Thyroid gland (tissue), 4 donors: ENCODE measurements around the gene ARHGAP15.

ENCODE experiments used
- POLR2A ChIP-seq, 2 donors: fragments of 450-650 bp; IDR thresholded peaks; one replicate each; pipeline ENCODE4 v1.6.1; 2017; ENCODE audit warnings: antibody characterized with exemption in 2 of 2, mild to moderate bottlenecking in 2 of 2, moderate library complexity in 1 of 2
- TF ChIP-seq, protein P1 (sequence below), 6 experiments: fragments of 200-600 bp in 3 of 6; fragments of 450-650 bp in 3 of 6; sonication (generic) in 3 of 6; IDR thresholded peaks; one replicate each; pipeline ENCODE4 v1.5.1; 2016 to 2019; ENCODE audit warnings: antibody characterized with exemption in 6 of 6, mild to moderate bottlenecking in 2 of 6, inconsistent platforms in 1 of 6, moderate library complexity in 1 of 6

DNA sequence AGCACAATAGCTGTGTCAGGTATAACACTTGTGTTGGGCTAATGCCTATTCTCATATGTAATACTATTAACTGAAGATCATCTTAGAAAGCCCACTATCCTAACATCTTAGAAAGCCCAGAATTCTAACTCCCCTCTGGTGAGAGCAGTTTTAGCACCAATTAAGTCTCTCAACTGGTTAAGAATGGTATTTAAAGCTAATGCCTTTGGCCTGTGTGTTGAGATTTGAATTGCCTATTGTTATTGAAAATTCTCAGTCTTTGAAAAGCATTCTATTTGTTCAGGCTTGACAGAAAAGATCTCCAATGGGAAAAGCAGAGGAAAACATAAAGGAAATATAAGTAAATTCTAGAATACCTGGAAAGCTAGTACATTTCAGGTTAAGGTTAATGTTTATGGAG lies 352.5 kb downstream of the ARHGAP15 start:
- TF ChIP-seq, protein P1, sequence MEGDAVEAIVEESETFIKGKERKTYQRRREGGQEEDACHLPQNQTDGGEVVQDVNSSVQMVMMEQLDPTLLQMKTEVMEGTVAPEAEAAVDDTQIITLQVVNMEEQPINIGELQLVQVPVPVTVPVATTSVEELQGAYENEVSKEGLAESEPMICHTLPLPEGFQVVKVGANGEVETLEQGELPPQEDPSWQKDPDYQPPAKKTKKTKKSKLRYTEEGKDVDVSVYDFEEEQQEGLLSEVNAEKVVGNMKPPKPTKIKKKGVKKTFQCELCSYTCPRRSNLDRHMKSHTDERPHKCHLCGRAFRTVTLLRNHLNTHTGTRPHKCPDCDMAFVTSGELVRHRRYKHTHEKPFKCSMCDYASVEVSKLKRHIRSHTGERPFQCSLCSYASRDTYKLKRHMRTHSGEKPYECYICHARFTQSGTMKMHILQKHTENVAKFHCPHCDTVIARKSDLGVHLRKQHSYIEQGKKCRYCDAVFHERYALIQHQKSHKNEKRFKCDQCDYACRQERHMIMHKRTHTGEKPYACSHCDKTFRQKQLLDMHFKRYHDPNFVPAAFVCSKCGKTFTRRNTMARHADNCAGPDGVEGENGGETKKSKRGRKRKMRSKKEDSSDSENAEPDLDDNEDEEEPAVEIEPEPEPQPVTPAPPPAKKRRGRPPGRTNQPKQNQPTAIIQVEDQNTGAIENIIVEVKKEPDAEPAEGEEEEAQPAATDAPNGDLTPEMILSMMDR (IDR thresholded peaks at IDR 0.05), result no peak
- TF ChIP-seq POLR2A (IDR thresholded peaks at IDR 0.05), result no peak
